HG03139 (cell line): ENCODE measurements around the gene RPP25.

Source experiments
- ATAC-seq: cut with Tn5 transposase; IDR thresholded peaks from one replicate; pipeline ENCODE4 v1.9.1; 2021; ENCODE audit not compliant: unreplicated experiment

The RPP25 gene

GRCh38 chr15:74956648-74957475 is at the start of gene RPP25:
TSS of gene RPP25 (minus strand) at chr15:74956772. CDS start at chr15:74956583, 189 bp downstream.
- ATAC-seq: no peak

GRCh38 chr15:75002398-75002797 is 45.8 kb upstream of the RPP25 start:
- ATAC-seq: no peak

GRCh38 chr15:75001310-75001709 is 44.7 kb upstream of the RPP25 start:
- no peak for ATAC-seq

GRCh38 chr15:74997543-74997942 is 41.0 kb upstream of the RPP25 start:
- no peak for ATAC-seq

- no peak for ATAC-seq
Observed at GRCh38 chr15:74997141-74997540, 40.6 kb upstream of the RPP25 start.

- no peak for ATAC-seq
Observed at GRCh38 chr15:74995779-74996765, 39.5 kb upstream of the RPP25 start.

GRCh38 chr15:74995182-74995778 is 38.7 kb upstream of the RPP25 start, which contains the start of gene SCAMP5:
TSS of gene SCAMP5 (plus strand) at chr15:74995563. CDS start at chr15:75011840, 16,277 bp downstream.
- ATAC-seq: no peak

GRCh38 chr15:74994685-74995084 is 38.1 kb upstream of the RPP25 start:
- ATAC-seq: no peak

GRCh38 chr15:74994236-74994635 is 37.7 kb upstream of the RPP25 start:
- ATAC-seq: no peak

- ATAC-seq: no peak
Observed at GRCh38 chr15:74992619-74993018, 36.0 kb upstream of the RPP25 start.

- ATAC-seq: no peak
Observed at GRCh38 chr15:74989527-74989926, 33.0 kb upstream of the RPP25 start.

GRCh38 chr15:74988007-74988800 is 31.6 kb upstream of the RPP25 start:
- no peak for ATAC-seq

GRCh38 chr15:74983725-74984231 is 27.2 kb upstream of the RPP25 start:
- no peak for ATAC-seq

GRCh38 chr15:74982183-74982582 is 25.6 kb upstream of the RPP25 start:
- no peak for ATAC-seq

- no peak for ATAC-seq
Observed at GRCh38 chr15:74978503-74978902, 21.9 kb upstream of the RPP25 start.

GRCh38 chr15:74978077-74978476 is 21.5 kb upstream of the RPP25 start:
- ATAC-seq: no peak

- no peak for ATAC-seq
Observed at GRCh38 chr15:74977599-74977998, 21.0 kb upstream of the RPP25 start.

- no peak for ATAC-seq
Observed at GRCh38 chr15:74976159-74976558, 19.6 kb upstream of the RPP25 start.

- ATAC-seq: no peak
Observed at GRCh38 chr15:74967670-74968069, 11.1 kb upstream of the RPP25 start.

GRCh38 chr15:74964794-74965193 is 8.2 kb upstream of the RPP25 start:
- no peak for ATAC-seq
